GM19239 (cell line): Measurements from ENCODE around the gene CTIF.

Experiments used
- DNase-seq: peaks from one replicate; pipeline ENCODE4 v3.0.0; 2011; ENCODE audit warnings: low spot score; ENCODE audit not compliant: insufficient read length
- FAIRE-seq: peaks from 2 replicates; lab custom pipeline; 2011; peaks lifted over from hg19 to GRCh38; lab: Jason Lieb, UNC

The CTIF gene

GRCh38 chr18:48776156-48776555 is 237.3 kb downstream of the CTIF start:
- FAIRE-seq (no peak), DNase-seq (no peak)

DNA sequence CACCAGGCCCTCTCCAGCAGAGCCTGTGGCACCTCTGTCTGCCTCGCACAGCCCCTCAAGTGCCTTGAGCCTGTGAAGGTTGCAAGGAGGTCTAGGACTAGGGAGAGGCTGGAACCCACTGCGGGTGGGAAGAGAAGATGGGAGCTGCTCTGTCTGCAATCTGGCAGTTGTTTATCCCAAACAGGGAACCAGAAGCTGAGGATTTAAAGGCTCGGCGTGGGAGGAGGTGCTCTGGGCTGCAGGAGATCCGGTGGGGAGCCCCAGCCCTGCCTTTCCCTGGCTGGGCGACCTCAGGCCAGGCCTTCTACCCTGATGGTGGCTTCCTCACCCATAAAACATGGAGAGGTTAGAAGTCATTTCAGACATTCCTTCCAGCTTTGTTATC is 237.8 kb downstream of the CTIF start:
- no peak for DNase-seq
- FAIRE-seq = peak; percentile 60

- DNase-seq (peak; percentile 90), FAIRE-seq (peak; percentile 82)
Measured at GRCh38 chr18:48777026-48777743, 238.4 kb downstream of the CTIF start.

DNA sequence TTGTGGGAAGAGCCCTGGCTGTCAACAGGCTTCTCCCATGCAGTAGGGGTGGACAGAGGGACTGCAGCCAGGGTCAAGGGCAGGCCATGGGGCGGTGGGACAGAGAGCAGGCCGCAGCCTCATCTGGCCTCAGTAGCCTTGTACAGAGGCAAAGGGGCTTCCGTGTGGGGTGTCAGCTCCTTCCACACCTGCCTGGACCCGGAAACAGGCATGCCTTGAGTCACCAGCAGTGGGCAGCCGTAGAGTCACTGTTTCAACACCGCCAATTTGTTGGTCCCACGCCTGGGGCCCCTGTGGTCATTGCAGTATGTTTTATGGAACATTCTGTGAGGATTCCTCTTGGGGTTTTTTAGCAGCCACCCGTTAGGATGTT is 238.9 kb downstream of the CTIF start:
- FAIRE-seq = no peak

DNA sequence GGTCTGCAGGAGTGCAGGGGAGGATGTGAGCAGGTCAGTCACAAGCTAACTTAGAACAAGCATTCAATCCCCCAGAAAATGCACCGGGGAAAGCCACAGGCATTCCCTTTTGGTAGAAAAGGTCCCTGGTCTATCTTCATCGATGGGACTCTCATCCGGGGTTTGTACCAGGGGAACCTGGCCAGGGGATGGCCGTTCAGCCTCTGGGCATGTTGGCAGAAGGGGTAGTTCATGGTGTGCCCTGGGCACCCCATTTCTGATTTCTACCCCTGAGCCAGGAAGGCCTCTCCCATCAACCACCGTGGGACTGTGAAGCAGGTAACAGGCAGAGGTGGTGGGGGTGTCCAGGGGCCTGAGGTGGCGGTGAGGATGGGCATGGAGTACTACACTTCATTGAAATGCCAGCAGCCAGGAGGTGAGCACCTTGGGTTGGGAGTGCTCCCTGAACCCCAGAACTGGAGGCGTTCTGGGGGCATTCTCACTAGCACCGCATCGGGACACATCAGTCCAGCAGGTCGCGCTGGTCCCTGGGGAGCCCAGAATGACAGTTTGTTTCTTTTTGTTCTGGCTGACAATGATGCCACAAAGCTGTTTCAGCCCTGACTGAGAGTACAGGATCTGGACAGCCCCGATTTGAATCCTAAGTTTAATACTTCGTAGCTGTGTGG is 239.6 kb downstream of the CTIF start:
- FAIRE-seq = no peak
- DNase-seq = no peak

More for the DNA sequence above, 238.9 kb downstream of the CTIF start:
- DNase-seq = no peak

- no peak for DNase-seq
- FAIRE-seq = no peak
Measured at GRCh38 chr18:48779462-48779861, 240.6 kb downstream of the CTIF start.

GRCh38 chr18:48780201-48780912 is 241.5 kb downstream of the CTIF start:
- DNase-seq = no peak
- no peak for FAIRE-seq

DNA sequence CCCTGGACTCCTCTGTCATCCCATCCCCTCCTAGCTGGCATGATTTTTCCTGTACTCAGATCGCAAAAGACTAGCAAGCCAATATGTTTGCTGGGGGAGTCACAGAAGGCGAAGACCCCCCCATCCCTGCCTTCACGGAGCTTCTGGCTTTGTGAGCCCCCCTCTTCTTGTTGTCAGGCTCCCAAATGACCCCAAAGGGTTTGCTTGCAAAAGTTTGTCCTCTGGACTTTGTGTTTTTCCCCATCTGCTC is 242.0 kb downstream of the CTIF start:
- FAIRE-seq = no peak
- no peak for DNase-seq

GRCh38 chr18:48781163-48781987 is 242.5 kb downstream of the CTIF start:
- FAIRE-seq (peak; percentile 23), DNase-seq (no peak)

DNA sequence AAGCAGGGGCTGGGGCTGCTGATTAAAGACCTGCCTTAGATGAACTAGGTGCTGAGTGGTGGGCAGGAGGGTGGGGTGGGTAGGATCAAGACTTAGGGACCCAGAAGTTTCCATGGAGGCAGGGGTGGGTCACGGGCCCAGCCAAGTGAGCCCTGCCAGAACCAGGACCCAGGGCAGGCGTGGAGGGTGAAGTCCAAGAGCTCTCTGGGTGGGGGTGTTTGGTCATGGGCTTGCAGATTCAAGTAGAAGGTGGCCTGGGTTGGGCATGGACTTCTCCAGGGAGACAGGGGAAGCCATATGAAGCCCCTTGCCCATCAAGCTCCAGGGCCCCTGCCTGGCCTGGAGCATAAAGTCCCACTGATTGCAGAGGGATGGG is 243.1 kb downstream of the CTIF start:
- DNase-seq (no peak), FAIRE-seq (no peak)

- DNase-seq (no peak), FAIRE-seq (no peak)
Measured at GRCh38 chr18:48782381-48782861, 243.6 kb downstream of the CTIF start.

DNA sequence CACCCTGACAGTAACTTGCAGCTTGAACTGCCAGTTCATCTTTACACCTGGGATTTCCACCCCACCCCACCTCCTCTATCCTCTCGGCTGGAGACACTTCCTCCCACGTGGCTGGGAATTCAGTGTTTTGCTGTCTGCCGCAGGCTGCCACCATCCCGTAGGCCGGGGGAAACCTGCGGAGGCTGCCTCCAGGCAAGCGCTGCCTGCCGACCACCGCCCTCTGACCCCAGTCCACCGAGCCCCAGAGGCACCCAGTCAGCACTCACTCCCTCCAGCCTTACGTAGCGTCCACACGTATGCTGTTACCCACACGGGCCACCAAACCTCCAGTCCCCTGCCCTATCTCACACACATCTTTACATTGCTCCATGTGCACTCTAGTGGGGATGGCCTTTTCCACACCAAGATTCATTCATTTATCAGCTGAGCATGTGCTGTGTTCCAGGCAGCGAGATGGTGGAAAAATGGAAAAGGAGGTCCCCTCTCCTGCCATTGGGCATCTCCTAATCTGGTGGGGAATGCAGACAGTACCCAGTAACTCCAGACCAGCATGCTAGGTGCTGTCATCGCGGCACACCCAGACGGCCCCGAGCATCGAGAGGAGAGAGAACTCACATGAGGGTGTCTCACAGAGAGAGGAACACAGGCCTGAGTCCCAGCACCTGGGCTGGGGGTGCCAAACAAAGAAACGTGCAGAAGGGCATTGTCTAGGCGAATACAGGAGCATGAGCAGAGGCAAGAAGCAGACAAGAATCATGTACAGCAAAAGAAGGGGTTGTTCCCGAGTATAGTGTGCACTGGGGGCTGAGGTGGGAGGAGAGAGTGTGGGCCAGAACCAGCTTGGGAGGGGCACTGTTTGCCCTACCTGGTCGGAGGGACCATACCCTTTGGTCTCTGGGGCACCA is 245.0 kb downstream of the CTIF start:
- DNase-seq (no peak), FAIRE-seq (no peak)

DNA sequence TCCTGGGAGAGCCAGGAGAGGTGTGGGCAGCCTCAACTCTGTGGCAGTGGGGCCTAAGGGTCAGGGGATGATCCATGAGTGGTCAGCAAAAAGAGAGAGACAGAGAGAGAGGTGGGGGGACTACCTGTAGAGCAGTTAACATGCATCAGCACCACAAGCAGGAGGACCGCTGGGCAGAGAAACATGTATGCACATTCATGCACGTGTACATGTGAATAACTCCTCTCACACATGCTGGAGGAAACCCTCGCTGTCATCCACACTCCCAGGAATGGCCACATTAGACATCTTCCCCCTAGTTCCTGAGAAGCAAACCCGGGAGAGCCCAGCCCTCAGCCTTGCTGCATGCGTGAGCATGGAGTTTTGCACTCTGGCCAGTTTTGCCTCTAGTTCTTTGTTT is 245.8 kb downstream of the CTIF start:
- DNase-seq (no peak), FAIRE-seq (no peak)

DNA sequence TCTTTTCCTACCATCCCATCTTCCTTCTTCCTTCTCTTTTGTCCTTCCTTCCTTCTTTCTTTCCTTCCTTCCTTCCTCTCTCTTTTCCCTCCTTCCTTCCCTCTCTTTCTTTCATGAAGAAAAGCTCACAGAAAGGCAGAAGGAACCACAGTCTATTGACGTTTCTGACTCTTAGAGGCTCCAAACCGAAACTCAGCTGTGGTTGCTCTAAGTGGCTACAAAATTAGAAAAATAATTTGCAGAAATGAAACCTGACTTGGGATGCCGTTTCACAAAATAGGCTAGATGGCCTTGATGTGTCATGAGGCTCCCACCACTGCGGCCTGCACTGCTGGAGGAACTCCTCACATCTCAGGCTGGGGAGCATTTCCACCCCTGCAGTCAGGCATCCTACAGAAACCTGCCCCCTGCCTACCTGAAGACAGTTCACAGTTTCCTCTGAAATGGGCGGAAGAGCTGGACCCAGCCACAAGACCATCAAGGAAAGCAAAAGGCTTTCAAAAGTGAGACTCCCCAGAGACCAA is 246.3 kb downstream of the CTIF start:
- FAIRE-seq (peak; percentile 100), DNase-seq (peak; percentile 90)

- peak; percentile 71 for FAIRE-seq
- no peak for DNase-seq
Measured at GRCh38 chr18:48785736-48786454, 247.1 kb downstream of the CTIF start.

- no peak for FAIRE-seq
- no peak for DNase-seq
Measured at GRCh38 chr18:48786455-48787202, 247.8 kb downstream of the CTIF start.

DNA sequence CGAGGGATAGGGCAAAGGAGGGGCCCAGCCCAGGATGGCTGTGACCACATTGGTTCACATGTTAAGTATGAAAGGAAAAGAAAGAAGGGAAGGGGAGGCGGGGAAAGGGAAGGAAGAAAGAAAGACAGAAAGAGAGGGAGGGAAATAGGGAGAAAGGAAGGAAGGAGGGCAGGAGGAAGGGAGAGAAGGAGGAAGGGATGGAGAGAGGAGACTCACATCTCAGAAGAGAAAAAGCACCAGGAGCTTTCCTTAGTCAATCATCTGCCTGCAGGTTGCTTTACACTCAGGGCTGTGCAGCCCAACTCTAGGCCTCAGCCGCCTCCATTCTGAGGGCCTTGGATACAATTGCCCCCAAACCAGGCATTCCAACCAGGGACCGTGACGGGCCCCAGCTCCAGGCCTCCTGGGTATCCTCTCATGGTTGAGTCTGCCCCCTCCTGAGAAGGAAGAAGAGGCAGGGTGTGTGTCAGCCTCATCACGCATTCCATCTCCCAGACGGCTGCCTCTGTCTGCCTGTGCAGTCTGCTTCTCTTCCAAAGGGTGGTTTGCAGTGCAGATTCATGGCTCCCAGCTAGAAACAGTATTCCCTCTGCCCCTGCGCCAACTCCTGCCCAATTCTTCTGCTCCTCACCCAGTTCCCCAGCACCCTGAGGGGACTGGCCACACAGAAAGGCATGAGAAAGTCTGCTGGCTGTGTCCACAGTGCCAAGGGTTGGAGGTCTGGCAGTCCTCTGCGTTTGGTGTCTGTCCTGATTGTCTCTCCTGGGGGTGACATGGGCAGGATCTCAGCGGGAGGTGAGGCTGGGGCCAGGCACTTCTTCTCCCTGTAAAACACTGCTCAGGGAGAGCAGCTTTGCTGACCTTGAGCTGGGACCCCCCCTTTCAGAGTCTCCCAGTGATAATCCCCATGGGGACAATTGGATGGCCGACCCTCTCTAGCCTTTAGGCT is 248.6 kb downstream of the CTIF start:
- DNase-seq (no peak), FAIRE-seq (no peak)
